Dermis blood vessel endothelial cell (primary cell): ENCODE measurements around the gene MLXIPL. TPM values are rescaled to one million over a fixed set of nuclear protein-coding genes. Genes with fewer than 3 reads are reported as not detected.
"Not testable (repeated sequence)": the region's sequence is repeated elsewhere in the genome, so short reads cannot be mapped to it uniquely, and the experiment has no call there.

ENCODE experiments used
- DNase-seq: peaks from one replicate; pipeline ENCODE4 v3.0.0; 2010
- total RNA-seq: library from RNA; depleted of rRNA; stranded (reverse); fragments of >200 nt; gene quantifications from 2 replicates; pipeline ENCODE4 v1.2.3, GENCODE V29; 2014

MLXIPL gene
- total RNA-seq, 1 donor from 2014 or later: not detected

DNA sequence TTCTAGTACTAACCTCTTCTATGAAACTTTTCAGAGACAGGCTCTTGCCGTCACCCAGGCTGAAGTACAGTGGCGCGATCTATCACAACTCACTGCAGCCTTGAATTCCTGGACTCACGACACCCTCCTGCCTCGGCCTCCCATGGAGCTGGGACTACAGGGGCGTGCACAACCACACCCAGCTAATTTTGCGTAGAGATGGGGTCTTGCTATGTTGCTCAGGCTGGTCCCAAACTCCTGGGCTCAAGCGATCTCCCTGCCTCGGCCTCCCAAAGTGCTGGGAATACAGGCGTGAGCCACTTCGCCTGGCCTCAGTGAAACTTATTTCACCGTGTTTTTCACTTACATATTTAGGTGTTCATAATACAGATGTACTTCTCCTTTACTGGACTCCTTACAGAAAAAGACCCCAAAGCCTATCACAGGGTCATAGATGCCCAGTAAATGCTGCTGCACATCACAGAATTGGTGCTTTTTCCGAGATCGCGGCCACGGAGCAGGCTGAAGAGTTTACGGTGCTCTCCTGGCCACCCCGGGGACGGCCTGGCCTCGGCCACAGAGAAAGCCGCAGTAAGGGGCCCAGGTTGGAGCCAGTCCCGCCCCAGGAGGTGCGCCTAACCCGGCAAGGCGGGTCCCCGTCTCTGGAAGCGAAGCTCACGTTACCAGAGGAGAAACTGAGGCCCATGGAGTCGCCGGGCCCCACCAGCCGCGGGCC, 46.5 kb downstream of the MLXIPL start:
- peak; percentile 39 for DNase-seq

DNA sequence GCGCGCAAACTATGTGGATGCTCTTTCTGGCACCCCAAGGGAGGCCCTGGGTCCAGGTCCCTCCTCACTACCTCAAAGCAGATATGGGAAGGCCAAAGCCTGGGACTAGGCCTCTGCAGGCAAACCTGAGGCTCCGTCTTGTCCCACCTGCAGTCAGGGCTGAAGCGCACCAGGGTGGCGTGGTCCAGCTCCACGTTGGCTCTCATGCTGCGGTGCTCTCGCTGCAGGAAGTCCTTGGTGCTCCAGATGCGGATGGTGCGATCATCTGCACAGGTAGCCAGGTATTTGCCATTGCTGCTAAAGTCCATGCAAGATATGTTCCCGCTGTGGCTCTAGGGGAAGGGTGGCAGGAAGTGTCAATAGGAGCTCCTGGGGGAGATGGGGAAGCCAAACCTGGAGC, 50.5 kb downstream of the MLXIPL start:
- no peak for DNase-seq

DNA sequence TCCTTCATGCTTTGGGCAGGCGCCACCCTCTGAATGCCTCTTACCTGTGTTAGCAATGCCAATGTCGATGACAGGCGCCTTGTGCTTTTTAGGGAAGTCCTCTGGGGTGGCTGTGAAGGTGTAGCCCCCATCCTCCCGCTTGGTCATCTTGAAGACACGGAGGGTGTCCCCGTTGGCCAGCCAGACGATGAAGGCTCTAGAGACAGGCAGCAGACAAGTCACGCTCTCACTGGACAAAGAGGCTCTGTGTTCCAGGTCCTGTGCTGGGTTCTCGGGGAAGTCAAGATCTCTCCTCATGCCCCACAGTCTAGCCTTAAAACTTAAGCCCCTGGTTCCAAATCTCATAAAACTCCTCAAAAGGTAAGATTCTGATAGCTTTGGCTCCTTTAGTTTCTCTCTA, 51.0 kb downstream of the MLXIPL start:
- DNase-seq: no peak

- DNase-seq: no peak
These were observed 51.5 kb downstream of the MLXIPL start for GRCh38 chr7:73572767-73573186.

- no peak for DNase-seq
These were observed 53.3 kb downstream of the MLXIPL start for GRCh38 chr7:73570977-73571376.

- no peak for DNase-seq
These were observed 53.8 kb downstream of the MLXIPL start for GRCh38 chr7:73570521-73570920.

DNA sequence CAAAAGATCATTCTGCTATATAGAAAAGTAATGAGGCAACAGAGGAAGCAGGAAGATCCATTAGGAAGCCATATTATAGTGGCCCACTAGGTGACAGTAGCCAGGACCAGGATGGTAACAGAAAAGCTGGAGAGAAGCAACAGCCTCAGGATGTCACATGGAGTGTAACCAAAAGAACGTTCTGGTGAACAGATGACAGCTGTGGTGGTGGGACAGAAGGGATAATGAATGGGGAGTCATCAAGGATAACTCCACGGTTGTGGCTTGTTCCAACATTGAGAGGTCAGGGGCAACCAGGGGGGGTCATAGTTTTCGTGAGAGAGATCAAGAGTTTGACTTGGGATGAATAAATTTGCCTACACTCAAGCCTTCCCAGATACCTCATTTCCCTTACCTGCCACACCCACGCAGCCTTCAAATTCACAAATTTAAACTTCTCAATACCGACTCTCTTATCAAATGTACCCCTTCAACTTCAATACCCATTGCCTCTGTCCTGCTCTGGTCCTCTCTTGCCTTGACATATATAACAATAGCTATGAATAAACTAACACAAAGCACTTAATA, 55.2 kb downstream of the MLXIPL start:
- no peak for DNase-seq

GRCh38 chr7:73567846-73568685, 56.3 kb downstream of the MLXIPL start:
- DNase-seq: no peak

- DNase-seq: no peak
These were observed 57.2 kb downstream of the MLXIPL start for GRCh38 chr7:73567140-73567539.

- not testable (repeated sequence) for DNase-seq
These were observed 57.9 kb downstream of the MLXIPL start for GRCh38 chr7:73566431-73566830.

DNA sequence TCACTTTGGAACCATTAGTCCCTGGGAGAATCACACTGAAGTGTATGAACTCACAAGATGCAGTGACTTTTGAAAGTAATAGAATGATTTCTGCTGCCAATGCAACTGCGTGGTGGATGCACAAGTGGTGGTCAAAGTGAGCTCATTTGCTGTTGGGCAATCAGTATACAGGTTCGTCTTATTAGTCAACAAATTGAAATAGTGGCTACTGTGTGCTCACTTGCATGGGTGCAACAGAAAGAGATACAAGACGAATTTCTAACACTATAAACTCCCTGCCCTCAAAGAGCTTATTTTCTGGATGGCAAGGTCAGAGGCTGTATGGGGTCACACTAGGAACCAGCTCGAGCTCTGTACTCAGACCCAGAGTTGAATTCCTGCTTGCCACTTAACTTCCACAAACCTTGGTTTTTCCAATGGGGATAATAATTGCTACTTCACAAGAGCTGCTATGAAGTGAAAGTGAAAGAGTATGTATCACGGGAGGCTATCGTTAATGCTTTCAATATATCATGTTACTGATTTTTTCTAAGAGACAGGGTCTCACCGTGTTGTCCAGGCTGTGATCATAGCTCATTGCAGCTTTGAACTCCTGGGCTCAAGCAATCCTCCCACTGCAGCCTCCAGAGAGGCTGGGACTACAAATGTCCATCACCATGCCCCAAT, 58.5 kb downstream of the MLXIPL start:
- DNase-seq: no peak

- DNase-seq: peak; percentile 28
These were observed 64.0 kb downstream of the MLXIPL start for GRCh38 chr7:73560109-73560835.

DNA sequence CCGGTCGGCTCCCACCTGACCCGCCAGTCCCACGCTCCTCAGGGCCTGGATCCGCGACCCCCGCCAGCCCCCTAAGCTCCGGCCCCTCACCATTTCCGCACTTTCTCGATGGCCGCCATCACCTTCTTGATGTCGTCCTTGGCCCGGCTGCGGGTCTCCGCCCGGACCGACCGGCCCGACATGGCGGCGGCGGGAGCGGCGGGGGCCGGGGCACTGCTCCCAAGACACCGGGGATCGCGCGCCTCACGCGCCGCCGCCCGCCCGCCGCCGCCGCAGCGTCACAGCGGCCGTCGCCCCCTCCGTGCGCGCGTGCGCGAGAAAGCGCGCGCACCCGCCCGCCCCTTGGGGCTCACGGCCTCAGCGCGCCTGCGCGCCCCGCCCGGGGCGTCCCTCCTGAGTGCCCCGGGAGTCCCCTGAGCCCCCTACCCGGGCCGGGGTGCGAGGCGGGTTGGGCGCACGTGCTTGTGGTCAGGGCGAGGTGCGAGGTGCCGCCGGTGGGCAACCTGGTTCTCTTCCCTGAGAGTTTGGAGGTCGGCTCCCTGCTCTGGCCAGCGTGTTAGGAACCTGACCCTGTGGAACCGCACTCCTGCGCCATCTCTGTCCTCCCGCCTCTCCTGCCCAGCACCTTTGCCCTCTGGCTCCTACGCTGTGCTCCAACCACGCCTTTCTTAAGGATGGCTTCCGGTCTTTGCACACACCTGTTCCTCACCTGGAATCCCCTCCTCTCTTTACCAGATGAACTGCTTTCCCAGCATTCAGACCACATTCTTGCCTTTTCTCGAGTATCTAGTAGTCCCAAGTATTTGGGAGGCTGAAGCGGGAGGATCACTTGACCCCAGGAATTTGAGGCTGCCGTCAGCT, 66.7 kb downstream of the MLXIPL start, which contains the start of gene BCL7B:
Gene BCL7B, minus strand, starts transcription at position 294 of the 861 bp plus-strand sequence. Its CDS starts 112 bp downstream, at position 182.
- peak; percentile 78 for DNase-seq

DNA sequence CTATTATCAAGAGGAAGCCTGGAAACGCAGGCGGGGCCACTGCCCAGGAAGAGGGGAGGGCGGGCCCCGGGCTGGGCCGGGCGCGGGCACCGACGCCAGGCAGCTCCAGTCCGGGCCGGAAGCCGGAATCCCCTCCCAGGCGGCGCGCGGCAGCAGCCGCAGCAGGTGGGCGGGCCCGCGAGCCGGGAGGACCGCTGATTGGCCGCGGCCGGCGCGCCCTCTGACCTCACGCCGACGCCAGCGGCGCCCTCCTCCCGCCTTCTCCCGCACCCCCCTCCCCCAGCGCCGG, 67.3 kb downstream of the MLXIPL start:
- peak; percentile 95 for DNase-seq

DNA sequence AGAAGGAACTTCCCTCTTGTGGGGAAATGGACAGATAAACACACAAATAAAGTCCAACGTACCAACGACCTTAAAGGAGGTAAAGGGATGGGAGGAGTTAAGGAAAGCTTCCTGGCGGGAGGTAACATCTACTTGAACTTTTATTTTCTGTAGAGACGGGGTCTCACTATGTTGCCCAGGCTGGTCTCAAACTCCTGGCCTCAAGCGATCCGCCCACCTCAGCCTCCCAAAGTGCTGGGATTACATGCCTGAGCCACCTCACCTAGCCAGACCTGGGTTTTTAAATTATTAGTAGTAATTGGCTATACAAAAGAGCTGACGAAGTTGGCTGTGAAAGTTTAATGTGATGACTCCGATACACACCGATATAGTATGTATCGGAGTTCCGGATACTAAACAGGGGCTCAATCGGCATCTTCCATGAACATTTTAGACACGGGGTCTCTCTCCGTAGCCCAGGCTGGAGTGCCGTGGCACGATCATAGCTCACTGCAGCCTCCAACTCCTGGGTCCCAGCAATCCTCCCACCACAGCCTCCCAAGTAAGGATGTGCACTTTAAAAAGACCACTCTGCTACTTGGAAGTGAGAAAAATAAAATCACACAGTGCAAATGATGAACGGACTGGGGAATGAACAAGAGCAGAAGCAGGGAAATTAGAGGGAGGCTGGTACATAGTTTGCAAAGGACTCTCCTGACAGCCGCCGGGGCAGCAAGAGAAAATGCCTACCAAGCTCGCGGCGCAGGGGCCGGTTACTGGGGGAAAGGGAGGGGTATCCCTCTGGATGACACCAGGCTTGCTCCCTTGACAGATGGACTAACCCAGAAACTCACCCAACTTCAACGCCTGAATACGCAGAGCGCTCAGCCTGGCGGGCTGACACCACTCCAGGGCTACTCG, 67.9 kb downstream of the MLXIPL start:
- no peak for DNase-seq

GRCh38 chr7:73555411-73555982, 68.8 kb downstream of the MLXIPL start:
- DNase-seq: peak; percentile 23

GRCh38 chr7:73550093-73550492, 74.2 kb downstream of the MLXIPL start:
- DNase-seq: not testable (repeated sequence)

DNA sequence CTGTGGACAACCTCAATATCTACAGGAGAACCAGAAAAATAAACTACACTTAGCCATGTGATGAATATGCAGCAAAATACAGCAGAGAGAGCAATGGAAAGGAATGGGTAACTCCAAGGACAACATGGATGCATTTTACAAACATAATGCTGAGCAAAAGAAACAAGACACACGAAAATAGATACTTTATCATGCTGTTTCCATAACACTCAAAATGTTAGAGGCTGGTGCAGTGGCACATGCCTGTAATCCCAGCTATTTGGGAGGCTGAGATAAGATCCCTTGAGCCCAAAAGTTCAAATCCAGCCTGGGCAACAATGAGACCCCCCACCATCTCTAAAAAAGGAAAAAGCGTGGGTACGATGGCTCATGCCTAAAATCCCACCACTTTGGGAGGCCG, 75.1 kb downstream of the MLXIPL start:
- DNase-seq: no peak

GRCh38 chr7:73547841-73548240, 76.5 kb downstream of the MLXIPL start:
- DNase-seq: no peak

GRCh38 chr7:73544678-73545077, 79.6 kb downstream of the MLXIPL start:
- no peak for DNase-seq
